ENCODE measurements around the gene SARS1. TPM values are rescaled to one million over a fixed set of nuclear protein-coding genes. Genes with fewer than 3 reads are reported as not detected.

Gene SARS1
- total RNA-seq, 1 donor from 2014 or later = 99.8 TPM

DNA sequence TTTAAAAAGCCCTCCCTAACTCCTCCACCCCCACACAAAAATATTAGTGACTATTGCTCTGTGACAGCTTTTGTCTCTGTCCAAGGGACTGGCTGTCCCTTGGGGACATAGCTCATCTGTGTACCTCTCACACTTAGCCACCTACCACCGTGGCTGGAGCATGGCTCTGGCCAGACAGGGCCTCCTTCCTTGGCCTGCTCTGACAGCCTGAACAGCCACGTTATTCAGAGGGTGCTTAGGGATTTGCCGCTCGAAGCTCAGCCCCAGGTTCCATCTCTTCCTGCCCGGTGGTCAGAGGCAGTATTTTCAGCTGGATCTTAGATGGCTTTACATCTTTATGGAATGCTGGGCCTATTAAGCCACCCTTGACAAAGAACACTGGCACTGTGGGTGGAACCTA lies 29.5 kb downstream of the SARS1 start:
- intact Hi-C loops (cut with micrococcal nuclease) = no loop called here
- ATAC-seq (no peak), DNase-seq (no peak)

DNA sequence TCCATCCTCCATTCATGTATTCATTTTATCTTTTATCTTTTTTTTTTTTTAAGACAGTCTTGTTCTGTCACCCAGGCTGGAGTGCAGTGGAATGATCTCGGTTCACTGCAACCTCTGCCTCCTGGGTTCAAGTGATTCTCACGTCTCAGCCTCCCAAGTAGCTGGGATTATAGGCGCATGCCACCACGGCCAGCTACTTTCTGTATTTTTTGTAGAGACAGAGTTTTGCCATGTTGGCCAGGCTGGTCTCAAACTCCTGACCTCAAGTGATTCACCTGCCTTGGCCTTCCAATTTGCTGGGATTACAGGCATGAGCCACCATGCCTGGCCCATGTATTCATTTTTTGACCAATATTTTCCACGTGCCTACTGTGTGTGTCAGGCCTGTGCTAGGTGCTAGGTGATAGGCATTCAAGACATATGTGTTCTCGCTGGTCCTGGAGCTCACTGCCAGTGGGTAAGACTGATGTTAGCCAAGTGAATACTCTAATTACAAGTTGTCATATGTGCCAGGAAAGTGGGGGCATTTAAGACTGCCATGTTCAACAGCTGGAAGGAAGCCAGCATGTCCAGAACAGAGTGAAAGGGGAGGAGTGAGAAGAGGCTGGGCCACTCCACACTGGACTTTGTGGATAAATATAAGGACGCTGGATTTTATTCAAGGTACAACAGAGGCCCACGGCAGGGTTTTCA lies 30.3 kb downstream of the SARS1 start:
- no peak for ATAC-seq
- intact Hi-C loops (cut with micrococcal nuclease) = no loop called here
- no peak for DNase-seq

- no peak for DNase-seq
- ATAC-seq = no peak
- intact Hi-C loops (cut with micrococcal nuclease) = no loop called here
Observed at GRCh38 chr1:109246141-109246551, 32.4 kb downstream of the SARS1 start.

- DNase-seq (no peak), ATAC-seq (no peak)
- intact Hi-C loops (cut with micrococcal nuclease) = no loop called here
Observed at GRCh38 chr1:109247401-109248365, 34.0 kb downstream of the SARS1 start.

GRCh38 chr1:109248444-109248796 lies 34.7 kb downstream of the SARS1 start:
- DNase-seq (no peak), ATAC-seq (no peak)
- intact Hi-C loops (cut with micrococcal nuclease) = no loop called here

- ATAC-seq (peak; percentile 80), DNase-seq (peak; percentile 82)
- intact Hi-C loops (cut with micrococcal nuclease) = no loop called here
Observed at GRCh38 chr1:109248797-109249629, 35.3 kb downstream of the SARS1 start, which contains the start of gene CELSR2. CELSR2 (plus strand) TSS chr1:109249539; CDS start chr1:109250080, 541 bp downstream.

DNA sequence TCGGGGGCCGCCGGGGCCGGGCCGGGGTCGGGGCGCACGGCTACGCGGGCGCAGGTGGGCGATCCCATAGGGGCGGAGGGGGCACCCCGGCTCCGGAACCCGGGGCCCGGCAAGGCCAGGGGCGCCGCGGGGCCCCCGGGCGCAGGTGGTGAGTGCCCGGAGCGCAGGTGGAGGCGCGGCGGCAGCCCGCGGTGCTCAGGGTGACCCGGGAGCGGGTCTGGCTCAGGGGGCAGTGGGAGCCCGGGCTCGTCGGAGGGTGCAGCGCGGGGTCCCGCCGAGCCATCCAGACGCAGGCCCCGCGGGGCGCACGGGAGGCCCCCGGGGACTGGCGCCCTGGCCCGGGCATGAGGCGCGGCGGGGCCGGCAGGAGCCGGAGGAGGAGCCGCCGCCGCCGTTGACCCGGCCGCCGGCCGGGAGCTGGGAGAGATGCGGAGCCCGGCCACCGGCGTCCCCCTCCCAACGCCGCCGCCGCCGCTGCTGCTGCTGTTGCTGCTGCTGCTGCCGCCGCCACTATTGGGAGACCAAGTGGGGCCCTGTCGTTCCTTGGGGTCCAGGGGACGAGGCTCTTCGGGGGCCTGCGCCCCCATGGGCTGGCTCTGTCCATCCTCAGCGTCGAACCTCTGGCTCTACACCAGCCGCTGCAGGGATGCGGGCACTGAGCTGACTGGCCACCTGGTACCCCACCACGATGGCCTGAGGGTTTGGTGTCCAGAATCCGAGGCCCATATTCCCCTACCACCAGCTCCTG lies 36.1 kb downstream of the SARS1 start:
- intact Hi-C loops (cut with micrococcal nuclease) = no loop called here
- peak; percentile 19 for ATAC-seq
- no peak for DNase-seq

- no peak for ATAC-seq
- DNase-seq = no peak
Observed at GRCh38 chr1:109250454-109251276, 36.9 kb downstream of the SARS1 start.

DNA sequence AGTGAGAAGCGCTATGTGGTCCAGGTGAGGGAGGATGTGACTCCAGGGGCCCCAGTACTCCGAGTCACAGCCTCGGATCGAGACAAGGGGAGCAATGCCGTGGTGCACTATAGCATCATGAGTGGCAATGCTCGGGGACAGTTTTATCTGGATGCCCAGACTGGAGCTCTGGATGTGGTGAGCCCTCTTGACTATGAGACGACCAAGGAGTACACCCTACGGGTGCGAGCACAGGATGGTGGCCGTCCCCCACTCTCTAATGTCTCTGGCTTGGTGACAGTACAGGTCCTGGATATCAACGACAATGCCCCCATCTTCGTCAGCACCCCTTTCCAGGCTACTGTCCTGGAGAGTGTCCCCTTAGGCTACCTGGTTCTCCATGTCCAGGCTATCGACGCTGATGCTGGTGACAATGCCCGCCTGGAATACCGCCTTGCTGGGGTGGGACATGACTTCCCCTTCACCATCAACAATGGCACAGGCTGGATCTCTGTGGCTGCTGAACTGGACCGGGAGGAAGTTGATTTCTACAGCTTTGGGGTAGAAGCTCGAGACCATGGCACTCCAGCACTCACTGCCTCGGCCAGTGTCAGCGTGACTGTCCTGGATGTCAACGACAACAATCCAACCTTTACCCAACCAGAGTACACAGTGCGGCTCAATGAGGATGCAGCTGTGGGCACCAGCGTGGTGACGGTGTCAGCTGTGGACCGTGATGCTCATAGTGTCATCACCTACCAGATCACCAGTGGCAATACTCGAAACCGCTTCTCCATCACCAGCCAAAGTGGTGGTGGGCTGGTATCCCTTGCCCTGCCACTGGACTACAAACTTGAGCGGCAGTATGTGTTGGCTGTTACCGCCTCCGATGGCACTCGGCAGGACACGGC lies 37.8 kb downstream of the SARS1 start:
- DNase-seq (no peak), ATAC-seq (no peak)
- intact Hi-C loops (cut with micrococcal nuclease) = no loop called here

More at GRCh38 chr1:109250454-109251276, 36.9 kb downstream of the SARS1 start:
- intact Hi-C loops (cut with micrococcal nuclease) = no loop called here

DNA sequence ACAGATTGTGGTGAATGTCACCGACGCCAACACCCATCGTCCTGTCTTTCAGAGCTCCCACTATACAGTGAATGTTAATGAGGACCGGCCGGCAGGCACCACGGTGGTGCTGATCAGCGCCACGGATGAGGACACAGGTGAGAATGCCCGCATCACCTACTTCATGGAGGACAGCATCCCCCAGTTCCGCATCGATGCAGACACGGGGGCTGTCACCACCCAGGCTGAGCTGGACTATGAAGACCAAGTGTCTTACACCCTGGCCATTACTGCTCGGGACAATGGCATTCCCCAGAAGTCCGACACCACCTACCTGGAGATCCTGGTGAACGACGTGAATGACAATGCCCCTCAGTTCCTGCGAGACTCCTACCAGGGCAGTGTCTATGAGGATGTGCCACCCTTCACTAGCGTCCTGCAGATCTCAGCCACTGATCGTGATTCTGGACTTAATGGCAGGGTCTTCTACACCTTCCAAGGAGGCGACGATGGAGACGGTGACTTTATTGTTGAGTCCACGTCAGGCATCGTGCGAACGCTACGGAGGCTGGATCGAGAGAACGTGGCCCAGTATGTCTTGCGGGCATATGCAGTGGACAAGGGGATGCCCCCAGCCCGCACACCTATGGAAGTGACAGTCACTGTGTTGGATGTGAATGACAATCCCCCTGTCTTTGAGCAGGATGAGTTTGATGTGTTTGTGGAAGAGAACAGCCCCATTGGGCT lies 38.6 kb downstream of the SARS1 start:
- intact Hi-C loops (cut with micrococcal nuclease) = no loop called here
- no peak for ATAC-seq
- no peak for DNase-seq

DNA sequence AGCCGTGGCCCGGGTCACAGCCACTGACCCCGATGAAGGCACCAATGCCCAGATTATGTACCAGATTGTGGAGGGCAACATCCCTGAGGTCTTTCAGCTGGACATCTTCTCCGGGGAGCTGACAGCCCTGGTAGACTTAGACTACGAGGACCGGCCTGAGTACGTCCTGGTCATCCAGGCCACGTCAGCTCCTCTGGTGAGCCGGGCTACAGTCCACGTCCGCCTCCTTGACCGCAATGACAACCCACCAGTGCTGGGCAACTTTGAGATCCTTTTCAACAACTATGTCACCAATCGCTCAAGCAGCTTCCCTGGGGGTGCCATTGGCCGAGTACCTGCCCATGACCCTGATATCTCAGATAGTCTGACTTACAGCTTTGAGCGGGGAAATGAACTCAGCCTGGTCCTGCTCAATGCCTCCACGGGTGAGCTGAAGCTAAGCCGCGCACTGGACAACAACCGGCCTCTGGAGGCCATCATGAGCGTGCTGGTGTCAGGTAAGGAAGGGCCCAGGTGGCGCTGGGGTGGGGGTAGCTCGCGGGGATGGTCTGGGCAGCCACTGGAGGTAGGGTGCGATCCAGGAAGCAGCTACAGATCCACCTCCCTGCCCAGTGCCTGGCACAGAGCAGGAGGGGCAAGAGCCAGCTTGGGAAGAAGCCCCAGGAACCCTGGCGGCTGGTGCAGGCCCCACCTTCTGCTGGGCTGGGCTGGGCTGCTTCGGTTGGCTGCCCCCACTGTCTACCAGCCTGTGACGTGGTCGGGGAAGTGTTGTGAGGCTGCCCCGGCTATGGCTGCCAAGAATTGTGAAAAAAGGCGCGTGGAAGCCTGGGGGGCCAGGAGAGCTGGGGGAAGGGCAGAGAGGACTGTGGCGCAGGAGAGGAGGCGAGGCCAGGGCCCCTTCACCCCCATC lies 39.4 kb downstream of the SARS1 start:
- intact Hi-C loops (cut with micrococcal nuclease) = no loop called here
- ATAC-seq (peak; percentile 18), DNase-seq (no peak)

GRCh38 chr1:109253803-109254620 lies 40.3 kb downstream of the SARS1 start:
- ATAC-seq = peak; percentile 13
- intact Hi-C loops (cut with micrococcal nuclease) = no loop called here
- no peak for DNase-seq

DNA sequence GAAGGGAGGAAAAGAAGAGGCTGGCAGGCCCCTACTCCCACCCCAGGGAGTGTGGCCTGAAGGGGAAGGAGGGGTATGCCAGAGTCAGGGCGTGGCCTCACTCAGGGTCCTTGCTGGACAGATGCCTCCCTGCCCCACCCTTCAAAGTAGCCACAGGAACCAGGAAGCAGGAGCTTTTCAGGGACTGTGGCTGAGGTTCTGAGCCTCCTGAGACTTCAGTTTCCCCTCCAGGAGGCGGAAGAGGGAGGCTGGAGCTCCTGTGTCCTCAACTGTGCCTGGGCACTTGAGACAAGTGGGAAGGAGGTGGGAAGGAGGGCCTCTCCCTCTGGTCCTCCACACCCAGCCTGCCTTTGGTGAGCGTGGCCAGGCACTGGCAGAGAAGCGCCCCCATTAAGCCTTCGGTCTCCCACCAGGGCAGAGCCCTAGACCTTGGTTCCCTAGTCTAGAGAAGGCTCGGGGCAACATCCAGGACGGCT lies 40.9 kb downstream of the SARS1 start:
- DNase-seq = no peak
- no peak for ATAC-seq
- intact Hi-C loops (cut with micrococcal nuclease) = no loop called here

DNA sequence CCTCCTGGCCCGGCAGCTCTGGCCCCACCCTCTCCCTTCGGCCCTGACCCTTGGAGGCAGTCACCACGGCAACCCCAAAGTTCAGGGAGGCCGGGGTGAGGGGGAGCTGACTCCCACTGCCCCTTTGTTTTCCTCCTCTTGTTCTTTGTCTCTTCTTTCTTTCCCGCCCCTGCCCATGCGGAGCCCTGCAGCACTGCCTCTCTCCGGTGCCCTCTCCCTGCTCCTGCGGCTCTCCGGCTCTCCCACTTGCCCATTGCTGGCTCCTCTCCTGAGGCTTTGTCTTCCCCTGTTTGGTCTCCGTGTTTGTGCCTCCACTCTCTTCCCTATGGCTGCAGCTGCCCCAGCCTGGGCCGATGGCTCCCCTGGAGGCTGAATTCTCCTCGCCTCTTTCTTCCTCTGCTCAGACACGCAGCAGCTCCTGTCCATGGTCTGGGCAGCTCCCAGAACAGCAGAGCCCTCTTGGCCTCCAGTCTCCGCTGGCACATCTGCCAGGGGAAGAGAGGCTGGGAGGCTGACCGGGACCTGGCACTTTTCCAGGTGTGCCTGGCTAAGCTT lies 41.5 kb downstream of the SARS1 start:
- no peak for DNase-seq
- intact Hi-C loops (cut with micrococcal nuclease) = no loop called here
- no peak for ATAC-seq
